Measurements from ENCODE around the gene ADGRL3.

Gene ADGRL3

DNA sequence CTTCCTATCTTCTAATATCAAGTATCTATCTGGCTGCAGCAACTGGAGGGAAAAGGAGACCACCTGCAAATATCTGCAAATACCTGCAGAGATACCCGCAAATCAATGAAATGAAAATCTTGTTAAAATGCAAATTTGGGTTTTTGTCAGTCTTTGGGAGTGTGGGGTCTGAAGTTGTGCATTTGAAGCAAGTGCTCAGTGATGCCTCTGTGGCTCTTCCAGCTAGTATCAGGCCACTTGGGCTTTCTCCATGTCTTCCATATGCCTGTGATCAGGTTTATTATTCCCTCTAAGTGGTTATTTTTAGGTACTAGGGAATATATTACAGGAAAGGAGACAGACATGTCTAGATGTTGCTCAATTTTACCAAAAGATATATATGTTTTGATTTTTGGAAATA lies 880.3 kb downstream of the ADGRL3 start:
- H3K4me3 ChIP-seq (ENCODE audit: low read depth, low read length) = no peak overlapping the region
- no peak for DNase-seq (ENCODE audit: low read depth)
- TF ChIP-seq, protein P1, sequence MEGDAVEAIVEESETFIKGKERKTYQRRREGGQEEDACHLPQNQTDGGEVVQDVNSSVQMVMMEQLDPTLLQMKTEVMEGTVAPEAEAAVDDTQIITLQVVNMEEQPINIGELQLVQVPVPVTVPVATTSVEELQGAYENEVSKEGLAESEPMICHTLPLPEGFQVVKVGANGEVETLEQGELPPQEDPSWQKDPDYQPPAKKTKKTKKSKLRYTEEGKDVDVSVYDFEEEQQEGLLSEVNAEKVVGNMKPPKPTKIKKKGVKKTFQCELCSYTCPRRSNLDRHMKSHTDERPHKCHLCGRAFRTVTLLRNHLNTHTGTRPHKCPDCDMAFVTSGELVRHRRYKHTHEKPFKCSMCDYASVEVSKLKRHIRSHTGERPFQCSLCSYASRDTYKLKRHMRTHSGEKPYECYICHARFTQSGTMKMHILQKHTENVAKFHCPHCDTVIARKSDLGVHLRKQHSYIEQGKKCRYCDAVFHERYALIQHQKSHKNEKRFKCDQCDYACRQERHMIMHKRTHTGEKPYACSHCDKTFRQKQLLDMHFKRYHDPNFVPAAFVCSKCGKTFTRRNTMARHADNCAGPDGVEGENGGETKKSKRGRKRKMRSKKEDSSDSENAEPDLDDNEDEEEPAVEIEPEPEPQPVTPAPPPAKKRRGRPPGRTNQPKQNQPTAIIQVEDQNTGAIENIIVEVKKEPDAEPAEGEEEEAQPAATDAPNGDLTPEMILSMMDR (IDR thresholded peaks at IDR 0.05; ENCODE audit: low read depth, low read length, missing control alignments) = no peak

GRCh38 chr4:62087706-62088105 lies 887.6 kb downstream of the ADGRL3 start:
- DNase-seq (ENCODE audit: low read depth) = no peak
- TF ChIP-seq, protein P1 (IDR thresholded peaks at IDR 0.05; ENCODE audit: low read depth, low read length, missing control alignments) = no peak
- H3K4me3 ChIP-seq (ENCODE audit: low read depth, low read length) = no peak overlapping the region

- no peak for DNase-seq (ENCODE audit: low read depth)
- TF ChIP-seq, protein P1 (IDR thresholded peaks at IDR 0.05; ENCODE audit: low read depth, low read length, missing control alignments) = no peak
- no peak overlapping the region for H3K4me3 ChIP-seq (ENCODE audit: low read depth, low read length)
Measured at GRCh38 chr4:62093735-62094134, 893.6 kb downstream of the ADGRL3 start.

DNA sequence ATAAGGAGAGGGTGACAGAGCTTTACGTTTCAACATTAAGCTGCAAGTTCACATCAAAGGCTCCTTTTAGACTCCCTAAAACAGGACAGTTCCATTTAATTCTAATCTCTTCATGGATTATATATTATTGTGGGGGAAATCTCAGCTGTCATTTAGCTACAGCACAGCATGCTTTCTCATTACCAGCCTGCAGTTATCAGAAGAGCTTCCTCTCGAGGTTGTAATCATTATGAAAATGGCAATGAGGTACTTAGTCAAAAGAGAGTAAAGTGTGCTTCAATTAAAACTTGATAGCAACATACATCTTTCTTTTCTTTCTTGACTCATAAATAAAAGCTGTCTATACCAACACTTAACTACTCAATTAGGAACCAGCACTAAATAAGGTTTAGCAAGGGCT lies 896.8 kb downstream of the ADGRL3 start:
- H3K4me3 ChIP-seq (ENCODE audit: low read depth, low read length) = no peak overlapping the region
- DNase-seq (ENCODE audit: low read depth) = no peak
- TF ChIP-seq, protein P1 (IDR thresholded peaks at IDR 0.05; ENCODE audit: low read depth, low read length, missing control alignments) = no peak

- DNase-seq (ENCODE audit: low read depth) = no peak
- H3K4me3 ChIP-seq (ENCODE audit: low read depth, low read length) = no peak overlapping the region
- TF ChIP-seq, protein P1 (IDR thresholded peaks at IDR 0.05; ENCODE audit: low read depth, low read length, missing control alignments) = no peak
Measured at GRCh38 chr4:62115216-62115615, 915.1 kb downstream of the ADGRL3 start.

DNA sequence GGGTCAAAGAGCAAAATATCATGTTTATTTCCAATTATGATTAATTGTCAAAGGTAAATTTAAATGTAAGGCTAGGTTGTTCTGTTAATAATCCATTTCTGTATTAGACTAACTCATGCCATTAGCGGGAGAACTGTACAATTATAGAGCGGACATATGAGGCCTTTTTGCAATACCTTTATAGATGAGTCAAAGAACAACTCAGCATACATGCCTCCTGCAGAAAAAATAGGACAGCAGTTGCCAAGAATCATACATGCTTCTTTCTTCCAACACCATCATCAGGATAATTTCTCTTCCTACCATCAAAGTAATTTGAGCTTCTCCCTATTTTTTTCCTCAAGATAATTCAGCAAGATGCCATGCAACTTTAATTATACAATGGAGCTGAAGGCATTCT lies 917.8 kb downstream of the ADGRL3 start:
- no peak overlapping the region for H3K4me3 ChIP-seq (ENCODE audit: low read depth, low read length)
- TF ChIP-seq, protein P1 (IDR thresholded peaks at IDR 0.05; ENCODE audit: low read depth, low read length, missing control alignments) = no peak
- no peak for DNase-seq (ENCODE audit: low read depth)

DNA sequence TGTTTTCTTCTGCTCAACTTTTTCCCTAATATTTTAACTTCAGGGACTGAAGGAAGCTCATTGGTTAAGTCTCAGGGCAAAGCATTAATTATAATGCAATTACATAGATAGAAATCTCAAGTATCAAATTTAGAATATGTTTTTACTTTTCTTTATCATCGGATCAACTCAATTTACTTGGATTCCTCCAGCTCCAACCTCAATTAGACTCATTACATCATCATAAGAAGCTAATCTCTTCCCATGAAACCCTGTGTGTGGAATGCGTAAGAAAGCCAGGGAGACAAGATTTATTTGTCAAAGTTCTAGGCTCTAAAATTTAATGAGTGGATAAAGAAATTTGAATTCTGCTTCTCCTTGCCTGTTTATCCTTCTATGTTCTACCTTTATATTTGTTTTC lies 918.4 kb downstream of the ADGRL3 start:
- DNase-seq (ENCODE audit: low read depth) = no peak
- TF ChIP-seq, protein P1 (IDR thresholded peaks at IDR 0.05; ENCODE audit: low read depth, low read length, missing control alignments) = no peak
- no peak overlapping the region for H3K4me3 ChIP-seq (ENCODE audit: low read depth, low read length)

Measured in GM12864 (cell line).